Ascending aorta (tissue), 2 donors: ENCODE data around the gene IFNA8. TPM values are rescaled to one million over a fixed set of nuclear protein-coding genes. Genes with fewer than 3 reads are reported as not detected.

Experiments
- DNase-seq, 2 donors: peaks; one replicate each; pipeline ENCODE4 v3.0.0-alpha.2; 2019; ENCODE audit warnings: low spot score in 2 of 2
- H3K27ac ChIP-seq, 2 donors: fragments of 200-600 bp; sonication (generic); one replicate each; pipeline ENCODE4 v1.5.1; 2016 to 2017; ENCODE audit warnings: mild to moderate bottlenecking in 1 of 2
- H3K27me3 ChIP-seq: fragments of 200-600 bp; sonication (generic); one replicate; pipeline ENCODE4 v1.5.1; 2017
- H3K36me3 ChIP-seq, 2 donors: fragments of 200-600 bp; sonication (generic); one replicate each; pipeline ENCODE4 v1.5.1; 2016
- H3K4me1 ChIP-seq, 2 donors: fragments of 200-600 bp; sonication (generic); one replicate each; pipeline ENCODE4 v1.5.1; 2016 to 2017; ENCODE audit warnings: mild to moderate bottlenecking in 1 of 2
- H3K4me3 ChIP-seq, 2 donors: fragments of 200-600 bp; sonication (generic); one replicate each; pipeline ENCODE4 v1.5.1; 2016 to 2017; ENCODE audit warnings: mild to moderate bottlenecking in 1 of 2
- H3K9me3 ChIP-seq, 2 donors: fragments of 200-600 bp; sonication (generic); one replicate each; pipeline ENCODE4 v1.5.1; 2016
- intact Hi-C: fragments of 100-400 bp; cut with DNase I; formaldehyde crosslinking; loops from one replicate; pipeline ENCODE4 v1.15.1; 2023
- total RNA-seq: library from RNA; depleted of rRNA; stranded (reverse); fragments of >200 nt; gene quantifications from one replicate; pipeline ENCODE4 v1.1.0, GENCODE V29; 2016
- TF ChIP-seq, protein P1 (sequence below), 3 experiments: fragments of 200-600 bp in 2 of 3; fragments of 450-650 bp in 1 of 3; sonication (generic) in 2 of 3; IDR thresholded peaks; one replicate each; pipeline ENCODE4 v1.5.1; 2016 to 2019; ENCODE audit warnings: antibody characterized with exemption in 3 of 3, mild to moderate bottlenecking in 1 of 3, moderate library complexity in 1 of 3

The IFNA8 gene
- total RNA-seq, 1 donor from 2014 or later, result not detected

- Histone ChIP-seq H3K9me3 (no peaks in the 10 kb centered on the region), H3K4me3 (no peak overlapping the region), H3K27ac (no peak overlapping the region), H3K4me1 (no peaks in the 10 kb centered on the region), H3K36me3 (no peaks in the 10 kb centered on the region), H3K27me3 (no peaks in the 10 kb centered on the region)
- TF ChIP-seq, protein P1, sequence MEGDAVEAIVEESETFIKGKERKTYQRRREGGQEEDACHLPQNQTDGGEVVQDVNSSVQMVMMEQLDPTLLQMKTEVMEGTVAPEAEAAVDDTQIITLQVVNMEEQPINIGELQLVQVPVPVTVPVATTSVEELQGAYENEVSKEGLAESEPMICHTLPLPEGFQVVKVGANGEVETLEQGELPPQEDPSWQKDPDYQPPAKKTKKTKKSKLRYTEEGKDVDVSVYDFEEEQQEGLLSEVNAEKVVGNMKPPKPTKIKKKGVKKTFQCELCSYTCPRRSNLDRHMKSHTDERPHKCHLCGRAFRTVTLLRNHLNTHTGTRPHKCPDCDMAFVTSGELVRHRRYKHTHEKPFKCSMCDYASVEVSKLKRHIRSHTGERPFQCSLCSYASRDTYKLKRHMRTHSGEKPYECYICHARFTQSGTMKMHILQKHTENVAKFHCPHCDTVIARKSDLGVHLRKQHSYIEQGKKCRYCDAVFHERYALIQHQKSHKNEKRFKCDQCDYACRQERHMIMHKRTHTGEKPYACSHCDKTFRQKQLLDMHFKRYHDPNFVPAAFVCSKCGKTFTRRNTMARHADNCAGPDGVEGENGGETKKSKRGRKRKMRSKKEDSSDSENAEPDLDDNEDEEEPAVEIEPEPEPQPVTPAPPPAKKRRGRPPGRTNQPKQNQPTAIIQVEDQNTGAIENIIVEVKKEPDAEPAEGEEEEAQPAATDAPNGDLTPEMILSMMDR (IDR thresholded peaks at IDR 0.05), result no peak
- DNase-seq, result no peak
- intact Hi-C loops, result no loop called here
Measured at GRCh38 chr9:21450733-21451394, 41.9 kb downstream of the IFNA8 start.

DNA sequence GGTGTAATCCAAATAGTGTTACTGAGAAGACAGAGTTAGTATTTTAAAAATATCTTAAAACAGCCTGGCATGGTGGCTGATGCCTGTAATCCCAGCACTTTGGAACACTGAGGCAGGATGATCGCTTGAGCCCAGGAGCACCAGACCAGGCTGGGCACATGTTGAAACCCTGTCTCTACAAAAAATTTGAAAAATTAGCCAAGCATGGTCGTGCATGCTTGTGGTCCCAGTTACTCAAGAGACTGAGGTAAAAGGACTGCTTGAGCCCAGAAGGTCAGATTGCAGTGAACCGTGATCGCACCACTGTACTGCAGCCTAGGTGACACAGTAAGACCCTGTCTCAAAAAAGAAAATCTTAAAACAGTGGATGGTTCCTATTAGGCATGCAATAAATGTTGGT is 43.8 kb downstream of the IFNA8 start:
- Histone ChIP-seq H3K36me3 (no peaks in the 10 kb centered on the region), H3K4me1 (no peaks in the 10 kb centered on the region), H3K9me3 (no peaks in the 10 kb centered on the region), H3K4me3 (no peak overlapping the region), H3K27ac (no peak overlapping the region), H3K27me3 (no peaks in the 10 kb centered on the region)
- TF ChIP-seq, protein P1 (IDR thresholded peaks at IDR 0.05), result no peak
- DNase-seq, result no peak
- intact Hi-C loops, result no loop called here

DNA sequence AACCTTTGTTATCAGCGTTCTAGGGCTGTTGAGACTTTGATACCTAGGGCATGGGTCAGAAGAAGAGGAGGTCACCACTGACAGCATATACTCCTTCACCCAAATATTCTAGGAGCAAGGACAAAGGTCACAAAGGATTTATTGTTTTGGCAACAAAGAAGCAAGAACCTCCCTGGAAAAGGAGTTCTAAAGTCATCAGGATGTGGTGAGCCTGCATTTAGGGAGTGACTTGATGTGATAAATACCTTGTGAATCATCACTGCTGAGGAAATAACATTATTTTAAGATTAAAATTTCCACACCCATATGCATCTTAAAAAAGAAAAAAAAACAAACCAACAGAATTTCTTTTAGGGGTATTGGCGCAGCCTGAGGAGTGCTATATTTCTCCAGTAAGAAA is 45.2 kb downstream of the IFNA8 start:
- TF ChIP-seq, protein P1 (IDR thresholded peaks at IDR 0.05), result no peak
- H3K9me3 ChIP-seq, result no peaks in the 10 kb centered on the region
- intact Hi-C loops, result no loop called here
- DNase-seq, result no peak
- H3K27ac ChIP-seq, result no peak overlapping the region
- H3K36me3 ChIP-seq, result no peaks in the 10 kb centered on the region
- no peaks in the 10 kb centered on the region for H3K27me3 ChIP-seq
- no peaks in the 10 kb centered on the region for H3K4me1 ChIP-seq
- no peak overlapping the region for H3K4me3 ChIP-seq

- H3K36me3 ChIP-seq, result no peaks in the 10 kb centered on the region
- no peak for DNase-seq
- no peaks in the 10 kb centered on the region for H3K4me1 ChIP-seq
- H3K27me3 ChIP-seq, result no peaks in the 10 kb centered on the region
- TF ChIP-seq, protein P1 (IDR thresholded peaks at IDR 0.05), result peak; percentile 24 to 46 (median 28)
- intact Hi-C loops, result loop anchor here (5.0 kb wide), 1 partner anchor 138 kb away; no protein-coding TSS in a partner anchor
- H3K4me3 ChIP-seq, result no peak overlapping the region
- H3K9me3 ChIP-seq, result no peaks in the 10 kb centered on the region
- no peak overlapping the region for H3K27ac ChIP-seq
Measured at GRCh38 chr9:21455320-21455719, 46.4 kb downstream of the IFNA8 start.

Other genes with a start within 250 kb of the IFNA8 start
- gene IFNA21, start 242.5 kb upstream of the IFNA8 start, total RNA-seq, result not detected
- not detected for gene IFNA4, start 221.5 kb upstream of the IFNA8 start, total RNA-seq
- not detected for gene IFNA7, start 206.9 kb upstream of the IFNA8 start, total RNA-seq
- gene IFNA10, start 202.0 kb upstream of the IFNA8 start, total RNA-seq, result not detected
- not detected for gene IFNA16, start 191.8 kb upstream of the IFNA8 start, total RNA-seq
- not detected for gene IFNA17, start 180.9 kb upstream of the IFNA8 start, total RNA-seq
- gene IFNA14, start 169.1 kb upstream of the IFNA8 start, total RNA-seq, result not detected
- gene IFNA5, start 103.8 kb upstream of the IFNA8 start, total RNA-seq, result 4.0 TPM
- 6.4 TPM for gene KLHL9, start 73.7 kb upstream of the IFNA8 start, total RNA-seq
- gene IFNA6, start 58.2 kb upstream of the IFNA8 start, total RNA-seq, result not detected
- gene IFNA13, start 41.1 kb upstream of the IFNA8 start, total RNA-seq, result not detected
- gene IFNA2, start 23.7 kb upstream of the IFNA8 start, total RNA-seq, result not detected
- not detected for gene IFNA1, start 31.3 kb downstream of the IFNA8 start, total RNA-seq
- gene IFNE, start 73.2 kb downstream of the IFNA8 start, total RNA-seq, result not detected